GM18868 (cell line): ENCODE results near the gene RAP1A.

Source experiments
- ATAC-seq: cut with Tn5 transposase; IDR thresholded peaks from one replicate; pipeline ENCODE4 v1.9.1; 2021; ENCODE audit warnings: mild to moderate bottlenecking, moderate library complexity; ENCODE audit not compliant: unreplicated experiment

RAP1A gene

DNA sequence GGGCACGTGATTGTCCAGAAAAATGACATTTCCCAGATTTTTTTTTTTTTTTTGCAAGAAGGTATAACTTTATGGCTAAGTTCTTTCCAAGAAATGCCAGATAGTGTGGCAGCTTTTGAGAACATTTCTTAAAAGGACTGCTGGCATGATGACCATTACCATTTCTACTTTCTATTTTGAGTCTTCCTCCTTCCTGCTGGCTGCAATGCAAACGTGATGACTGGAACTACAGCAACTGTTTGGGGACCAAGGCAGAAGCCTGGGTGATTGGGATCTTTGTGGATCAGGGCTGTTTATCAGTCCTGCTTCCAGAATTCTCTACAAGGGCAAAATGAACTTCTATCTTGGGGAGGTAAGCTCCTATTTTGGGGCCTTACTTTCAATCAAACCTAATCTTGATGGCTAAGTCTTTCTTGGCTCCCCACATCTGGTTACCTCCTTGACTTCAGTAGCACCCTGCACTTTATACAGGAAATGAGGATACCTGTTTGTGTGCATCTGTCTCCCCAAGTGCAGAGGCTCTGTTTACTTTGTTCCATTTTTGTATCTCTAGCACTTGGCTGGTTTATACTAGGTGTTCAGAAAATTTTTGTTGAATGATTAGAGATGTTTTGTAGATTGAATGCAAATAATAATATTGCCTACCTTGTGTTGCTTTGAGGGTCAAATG, 132.5 kb downstream of the RAP1A start:
- ATAC-seq = no peak

DNA sequence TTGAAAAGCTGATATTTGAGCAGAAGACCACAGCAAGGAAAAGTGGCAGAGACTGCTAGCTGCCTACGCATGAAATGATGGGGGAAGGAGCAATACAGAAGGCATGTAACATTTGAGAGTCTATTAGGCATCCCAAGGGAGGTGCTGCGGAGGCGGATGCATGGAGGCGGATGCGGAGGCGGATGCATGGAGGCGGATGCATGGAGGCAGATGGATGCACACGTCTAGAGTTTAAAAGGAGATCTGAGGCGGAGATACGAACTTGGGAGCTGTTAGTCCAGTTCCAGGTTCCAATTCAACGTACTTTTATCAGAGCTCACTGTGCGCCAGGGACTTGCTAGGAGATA, 135.4 kb downstream of the RAP1A start:
- ATAC-seq = no peak

DNA sequence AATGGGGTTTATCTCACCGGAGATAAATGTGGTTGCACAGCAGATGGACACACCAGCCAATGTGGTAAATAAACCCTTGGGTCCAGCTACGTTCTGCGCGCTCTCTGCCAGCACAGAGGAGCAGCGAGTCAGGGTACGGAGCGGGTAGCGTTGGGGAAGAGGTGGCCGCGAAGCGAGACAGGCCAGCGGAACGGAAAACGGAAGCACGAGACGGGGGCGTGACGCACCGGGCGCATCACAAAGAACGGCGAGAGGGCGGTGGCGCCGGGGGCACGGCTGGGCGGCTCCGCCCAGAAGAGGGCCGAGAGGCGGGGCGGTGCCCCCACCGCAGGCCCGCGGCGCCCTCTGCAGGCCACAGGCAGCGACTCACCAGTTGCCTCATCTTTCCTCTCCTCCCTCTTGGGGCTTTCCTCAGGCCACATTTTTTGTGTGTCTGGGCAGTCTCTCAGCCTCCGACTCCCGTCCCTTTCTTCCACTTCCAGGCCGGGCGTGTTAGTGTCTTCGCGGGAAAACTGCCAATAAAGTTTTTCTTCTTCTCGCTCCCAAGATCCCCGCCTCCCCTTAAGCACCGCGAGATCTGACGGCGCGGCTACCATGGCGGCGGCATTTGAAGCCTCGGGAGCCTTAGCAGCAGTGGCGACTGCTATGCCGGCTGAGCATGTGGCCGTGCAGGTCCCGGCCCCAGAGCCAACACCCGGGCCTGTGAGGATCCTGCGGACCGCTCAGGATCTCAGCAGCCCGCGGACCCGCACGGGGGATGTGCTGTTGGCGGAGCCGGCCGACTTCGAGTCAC, 135.9 kb downstream of the RAP1A start, which contains the start of gene DDX20:
Gene DDX20 (plus strand): TSS at position 571 of the 793 bp plus-strand sequence. CDS start 24 bp downstream, at position 595.
- ATAC-seq = peak; percentile 90

DNA sequence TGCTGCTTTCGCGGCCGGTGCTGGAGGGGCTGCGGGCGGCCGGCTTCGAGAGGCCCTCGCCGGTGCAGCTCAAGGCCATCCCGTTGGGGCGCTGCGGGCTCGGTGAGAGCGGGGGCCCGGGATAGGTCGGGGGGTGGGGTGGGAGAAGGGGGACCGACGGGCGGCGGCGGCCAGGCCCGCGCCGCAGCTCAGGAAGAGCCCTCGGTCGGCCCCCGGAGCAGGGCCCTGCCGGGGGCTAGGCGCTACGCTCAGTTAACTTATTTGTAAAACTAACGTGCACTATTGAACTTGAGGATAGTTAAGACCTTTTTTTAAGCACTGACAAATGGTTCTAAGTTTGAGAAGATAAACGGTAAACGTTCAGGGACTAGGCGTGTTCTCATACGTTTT, 136.5 kb downstream of the RAP1A start:
- ATAC-seq = peak; percentile 1

DNA sequence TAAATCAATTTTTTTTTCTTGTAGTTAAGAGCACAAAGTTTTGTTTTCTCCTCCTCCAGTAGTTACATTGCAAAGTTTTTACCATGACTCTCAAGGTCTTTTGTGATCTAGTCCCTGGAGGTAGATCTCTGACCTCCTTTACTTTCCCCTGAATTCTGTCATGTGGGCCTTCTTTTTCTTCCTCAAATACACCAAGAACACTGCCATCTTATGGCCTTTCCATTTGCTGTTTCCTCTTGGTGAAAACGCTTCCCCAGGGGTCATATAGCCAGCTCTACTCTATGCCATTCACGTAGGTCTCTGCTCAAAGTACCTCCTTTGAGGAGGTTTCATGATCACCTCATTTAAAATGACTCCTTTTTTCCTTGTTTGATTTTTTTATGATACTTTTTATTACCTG, 138.8 kb downstream of the RAP1A start:
- no peak for ATAC-seq

DNA sequence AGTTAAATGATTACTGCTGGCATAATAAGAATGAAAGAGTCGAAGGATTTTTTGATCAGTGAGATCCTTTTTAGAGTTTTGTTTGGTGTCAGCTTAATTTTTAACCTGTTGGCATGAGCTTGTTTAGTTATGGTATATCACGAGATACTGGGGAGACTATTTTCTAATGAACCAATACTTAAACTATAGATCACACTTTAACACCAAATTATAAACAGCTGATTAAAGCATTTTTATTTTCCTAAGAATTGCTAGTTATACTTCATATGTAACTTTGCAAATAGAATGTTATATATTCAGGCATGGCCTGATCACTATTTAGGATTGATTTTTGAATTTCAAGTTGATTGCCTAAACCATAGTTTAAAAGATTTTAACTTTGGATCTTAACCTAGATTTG, 142.1 kb downstream of the RAP1A start:
- no peak for ATAC-seq

DNA sequence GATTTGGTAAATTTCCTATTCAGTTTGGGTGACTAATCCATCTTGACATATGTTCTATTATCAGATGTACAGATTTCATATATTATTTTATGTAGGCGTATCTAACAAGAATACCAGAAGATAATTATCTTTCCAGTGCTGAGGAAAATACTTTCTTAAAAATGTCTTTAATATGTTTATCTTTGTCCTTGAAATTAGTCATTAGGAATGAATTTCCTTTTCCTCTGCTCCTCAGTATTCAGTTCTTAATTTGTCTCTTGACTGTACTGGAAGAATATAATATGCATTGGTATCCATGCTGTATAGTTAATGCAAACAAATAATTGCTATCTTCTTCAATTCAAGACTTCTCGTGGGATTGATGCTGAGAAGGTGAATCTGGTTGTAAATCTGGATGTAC, 142.7 kb downstream of the RAP1A start:
- no peak for ATAC-seq
